ENCODE results near the gene CHMP4A. TPM values are rescaled to one million over a fixed set of nuclear protein-coding genes. Genes with fewer than 3 reads are reported as not detected.

Gene CHMP4A
- total RNA-seq, 1 experiment from 2014 or later, result 34.6 TPM

- Histone ChIP-seq H3K4me1 (ENCODE audit: control insufficient read depth in 1 of 2, insufficient read depth in 2 of 2, low read length in 2 of 2) (peaks cover 15 to 21% of the 10 kb centered on the region in 2 experiments), H3K27me3 (ENCODE audit: insufficient read depth, low read length) (no peaks in the 10 kb centered on the region), H4K20me1 (ENCODE audit: insufficient read depth) (no peaks in the 10 kb centered on the region), H3K9me3 (ENCODE audit: control insufficient read depth in 1 of 2, insufficient read depth in 1 of 2, low read depth in 1 of 2, low read length in 2 of 2) (no peaks in the 10 kb centered on the region), H2AFZ (ENCODE audit: low read depth, low read length, poor library complexity, severe bottlenecking) (no peak within 1 kb of the TSS), H3K4me2 (ENCODE audit: low read length) (peak within 1 kb of the TSS; percentile 87), H3K9me2 (ENCODE audit: insufficient read depth) (no peaks in the 10 kb centered on the region), H3K4me3 (replicated peaks in 1 of 2; ENCODE audit: low read depth in 1 of 2, low read length in 2 of 2) (peak within 1 kb of the TSS; percentile 58 to 60), H3K79me2 (ENCODE audit: insufficient read depth, low read length) (no peaks in the 10 kb centered on the region), H3K27ac (ENCODE audit: low read depth, low read length) (peak within 1 kb of the TSS; percentile 84), H3K9ac (ENCODE audit: low read length) (peak within 1 kb of the TSS; percentile 61), H3K36me3 (ENCODE audit: control insufficient read depth in 1 of 2, insufficient read depth in 2 of 2, low read length in 2 of 2) (peaks cover 21 to 37% of the 10 kb centered on the region in 2 experiments; a peak in 3 of 4 replicates)
- POLR2A ChIA-PET, result interaction anchor here (1.0 to 3.1 kb wide), 13 partner anchors 14 to 103 kb away, joined by 3 to 18 read pairs (median 4); partner anchors contain the start of genes CHMP4A, DCAF11, EMC9 and NRL
- no TSS peak for BruUV-seq (replicated peaks)
- CTCF ChIA-PET, result interaction anchor here (0.6 to 3.2 kb wide), 22 partner anchors 8 to 137 kb away, joined by 3 to 20 read pairs (median 4); partner anchors contain the start of genes CHMP4A, DCAF11, EMC9 and IPO4
- TF ChIP-seq POLR2AphosphoS5 (IDR thresholded peaks at IDR 0.05; ENCODE audit: low read depth, low read length) (peak; percentile 88), CBX3 (IDR thresholded peaks at IDR 0.05; ENCODE audit: low read depth) (0 out of 2 replicates have a peak, but pooled peaks have one; percentile 56), REST (IDR thresholded peaks at IDR 0.05; ENCODE audit: low read depth) (no peak), SRF (IDR thresholded peaks at IDR 0.05; ENCODE audit: low read depth) (no peak; the same call in 1 of the 2 replicates), SP1 (IDR thresholded peaks at IDR 0.05; ENCODE audit: low read depth) (peak; percentile 72; the same call in 1 of the 2 replicates), SIN3A (IDR thresholded peaks at IDR 0.05; ENCODE audit: low read depth) (peak; percentile 41; the same call in 1 of the 2 replicates), EZH2 (IDR thresholded peaks at IDR 0.05) (no peak), ZFX (IDR thresholded peaks at IDR 0.05) (no peak), JUND (IDR thresholded peaks at IDR 0.05) (no peak; the same call in 1 of the 2 replicates), CTCF (IDR thresholded peaks at IDR 0.05 in 2 of 3, conservative IDR thresholded peaks at IDR 0.05 in 1 of 3; ENCODE audit: borderline replicate concordance in 1 of 3, insufficient read depth in 1 of 3, low read depth in 2 of 3, low read length in 2 of 3) (peak; percentile 77 to 94 (median 87)), MAX (IDR thresholded peaks at IDR 0.05) (peak; percentile 86), POLR2A (IDR thresholded peaks at IDR 0.05; ENCODE audit: borderline replicate concordance, extremely low read depth, insufficient read depth, insufficient read length) (peak; percentile 53), RAD21 (IDR thresholded peaks at IDR 0.05; ENCODE audit: low read depth) (peak; percentile 85), CEBPB (IDR thresholded peaks at IDR 0.05; ENCODE audit: low read depth) (no peak), TCF7L2 (IDR thresholded peaks at IDR 0.05; ENCODE audit: borderline replicate concordance, extremely low read depth, insufficient read depth, insufficient read length) (peak; percentile 60)
- RAD21 ChIA-PET (ENCODE audit: low non-redundant PET in 1 of 2, low total read pairs in 2 of 2, uncharacterized antibody in 2 of 2, unreplicated experiment in 2 of 2), result interaction anchor here in 1 of 2 experiments (1.0 kb wide), 1 partner anchor 14 kb away, joined by 3 read pairs; the partner anchor contains the start of genes PSME2 and RNF31
- peak; percentile 95 for ATAC-seq
- intact Hi-C loops (cut with micrococcal nuclease), result loop anchor here (1.0 to 2.0 kb wide), 2 partner anchors 46 to 103 kb away; partner anchors contain the start of genes DCAF11 and NRL
- peak; percentile 89 for DNase-seq (ENCODE audit: low read depth, low spot score)
These were observed 52.2 kb downstream of the CHMP4A start, which contains the start of gene IRF9 for GRCh38 chr14:24160850-24161804. Gene IRF9 (plus strand): TSS chr14:24161265. CDS start chr14:24162145, 880 bp downstream.

Data from HCT116 (cell line).